HEK293T (cell line): ENCODE data around the gene UGT2B7.

ENCODE experiments used
- CTCF ChIA-PET: fragments of 350-600 bp; formaldehyde crosslinking; extraction: SDS; loops from one replicate; lab custom pipeline; 2021; ENCODE audit warnings: antibody characterized with exemption, inconsistent platforms; lab: Yijun Ruan, JAX
- POLR2A ChIA-PET: fragments of 350-600 bp; formaldehyde crosslinking; extraction: SDS; loops from one replicate; lab custom pipeline; 2020; ENCODE audit warnings: antibody characterized with exemption, inconsistent platforms; lab: Yijun Ruan, JAX
- DNase-seq: peaks from one replicate; pipeline ENCODE4 v3.0.0; 2012; ENCODE audit warnings: mixed read lengths; ENCODE audit errors: extremely low spot score
- ARNT ChIP-seq: fragments of 450-650 bp; IDR thresholded peaks from 2 replicates; pipeline ENCODE4 v1.6.1; 2017; ENCODE audit warnings: mild to moderate bottlenecking
- BHLHE40 ChIP-seq: fragments of 450-650 bp; IDR thresholded peaks from 2 replicates; pipeline ENCODE4 v1.6.1; 2016; ENCODE audit warnings: mild to moderate bottlenecking, moderate library complexity, borderline replicate concordance
- CTBP1 ChIP-seq: fragments of 450-650 bp; IDR thresholded peaks from 2 replicates; pipeline ENCODE4 v1.6.1; 2016; ENCODE audit warnings: borderline replicate concordance
- ELF4 ChIP-seq: fragments of 450-650 bp; IDR thresholded peaks from 2 replicates; pipeline ENCODE4 v1.6.1; 2017; ENCODE audit warnings: antibody characterized with exemption
- FOXA1 ChIP-seq: fragments of 450-650 bp; IDR thresholded peaks from 2 replicates; pipeline ENCODE4 v1.6.1; 2016; ENCODE audit warnings: mild to moderate bottlenecking
- FOXK2 ChIP-seq: fragments of 450-650 bp; IDR thresholded peaks from 2 replicates; pipeline ENCODE4 v1.6.1; 2016; ENCODE audit warnings: mild to moderate bottlenecking
- FOXM1 ChIP-seq: fragments of 450-650 bp; IDR thresholded peaks from 2 replicates; pipeline ENCODE4 v1.6.1; 2017; ENCODE audit warnings: mild to moderate bottlenecking, borderline replicate concordance
- HDGF ChIP-seq: fragments of 450-650 bp; IDR thresholded peaks from 2 replicates; pipeline ENCODE4 v1.6.1; 2017; ENCODE audit warnings: antibody characterized with exemption, borderline replicate concordance
- L3MBTL2 ChIP-seq: fragments of 450-650 bp; conservative IDR thresholded peaks from 2 replicates; pipeline ENCODE4 v1.6.1; 2016; ENCODE audit warnings: mild to moderate bottlenecking
- LEF1 ChIP-seq: fragments of 450-650 bp; IDR thresholded peaks from 2 replicates; pipeline ENCODE4 v1.6.1; 2017; ENCODE audit warnings: mild to moderate bottlenecking, borderline replicate concordance
- NFRKB ChIP-seq: fragments of 450-650 bp; IDR thresholded peaks from 2 replicates; pipeline ENCODE4 v1.6.1; 2016; ENCODE audit warnings: mild to moderate bottlenecking, moderate library complexity
- PKNOX1 ChIP-seq: fragments of 450-650 bp; IDR thresholded peaks from 2 replicates; pipeline ENCODE4 v1.6.1; 2016
- SP1 ChIP-seq: fragments of 450-650 bp; IDR thresholded peaks from 2 replicates; pipeline ENCODE4 v1.6.1; 2017
- SUZ12 ChIP-seq: fragments of 450-650 bp; IDR thresholded peaks from 2 replicates; pipeline ENCODE4 v1.6.1; 2016; ENCODE audit warnings: mild to moderate bottlenecking
- TARDBP ChIP-seq: fragments of 450-650 bp; IDR thresholded peaks from 2 replicates; pipeline ENCODE4 v1.6.1; 2016
- ZNF384 ChIP-seq: fragments of 450-650 bp; IDR thresholded peaks from 2 replicates; pipeline ENCODE4 v1.6.1; 2016

Gene UGT2B7

DNA sequence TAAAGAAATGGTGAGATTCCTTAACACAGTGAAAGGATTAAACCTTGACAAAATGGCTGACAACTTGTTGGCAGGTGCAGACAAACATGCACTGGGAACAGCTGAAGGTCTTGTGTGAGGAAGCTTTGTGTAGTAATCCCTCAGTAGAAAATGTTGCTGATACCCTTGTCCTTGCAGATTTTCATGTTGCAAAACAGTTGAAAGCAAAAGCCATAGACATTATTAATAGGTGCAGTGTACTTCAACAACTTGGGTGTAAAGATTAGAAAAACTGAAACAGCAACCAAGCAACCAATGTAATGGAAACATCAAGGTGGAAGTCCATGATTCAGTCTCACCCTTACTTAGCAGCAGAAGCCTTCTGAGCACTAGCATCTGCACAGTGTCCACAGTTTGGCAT lies 29.8 kb downstream of the UGT2B7 start:
- DNase-seq = no peak
- TF ChIP-seq SP1 (no peak), LEF1 (no peak), TARDBP (no peak), NFRKB (no peak), ELF4 (no peak), L3MBTL2 (no peak), SUZ12 (no peak), CTBP1 (no peak), FOXA1 (no peak)
- POLR2A ChIA-PET = no interaction called here
- CTCF ChIA-PET = no interaction called here

- DNase-seq = no peak
- TF ChIP-seq ZNF384 (no peak), SUZ12 (no peak), CTBP1 (no peak), FOXM1 (no peak), FOXK2 (no peak), FOXA1 (no peak), PKNOX1 (no peak), HDGF (no peak), ARNT (no peak), BHLHE40 (no peak), ELF4 (no peak), LEF1 (no peak)
- POLR2A ChIA-PET = no interaction called here
- CTCF ChIA-PET = no interaction called here
Observed at GRCh38 chr4:69133993-69134392, 37.7 kb downstream of the UGT2B7 start.

DNA sequence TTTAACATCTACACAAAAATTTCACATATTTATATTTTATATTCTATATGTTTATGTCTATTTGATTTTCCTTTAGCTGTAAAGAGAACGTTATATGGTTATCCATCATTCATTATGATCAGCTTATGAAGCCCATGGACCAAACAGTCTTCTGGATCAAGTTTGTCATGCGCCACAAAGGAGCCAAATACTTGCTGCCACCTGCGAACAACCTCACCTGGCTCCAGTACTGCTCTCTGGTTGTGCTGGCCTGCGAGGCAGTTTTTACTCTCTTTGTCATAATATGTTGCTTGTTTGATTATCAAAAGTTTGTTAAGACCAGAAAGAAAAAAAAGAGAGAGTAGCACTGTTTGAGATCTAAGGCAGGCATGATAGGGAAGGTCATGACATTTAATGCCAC lies 38.2 kb downstream of the UGT2B7 start:
- DNase-seq = no peak
- POLR2A ChIA-PET = no interaction called here
- TF ChIP-seq BHLHE40 (no peak), ELF4 (no peak), ARNT (no peak), FOXK2 (no peak), SUZ12 (no peak), PKNOX1 (no peak), ZNF384 (no peak)
- CTCF ChIA-PET = no interaction called here

DNA sequence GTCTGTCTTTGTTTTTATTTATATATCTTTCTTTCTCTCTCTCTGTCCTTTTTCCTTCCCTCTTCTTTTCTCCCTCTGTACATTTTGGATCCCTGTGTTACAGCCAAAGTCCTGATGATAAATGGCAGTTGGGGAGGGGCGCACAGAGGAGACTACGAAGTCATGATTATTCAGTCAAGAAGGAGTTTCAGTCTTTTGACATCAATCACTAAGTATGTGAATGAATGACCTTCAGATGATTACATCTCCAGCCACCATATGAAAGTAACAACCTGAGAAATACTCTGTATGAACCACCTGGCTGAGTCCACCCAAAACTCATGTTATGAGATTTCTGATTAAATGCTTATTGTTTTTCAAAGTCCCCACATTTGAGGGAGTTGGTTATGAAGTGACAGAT lies 45.0 kb downstream of the UGT2B7 start:
- ChIA-PET CTCF (no interaction called here), POLR2A (no interaction called here)
- TF ChIP-seq CTBP1 = no peak
- TF ChIP-seq FOXA1 = no peak
- TF ChIP-seq PKNOX1 = no peak
- no peak for TF ChIP-seq FOXK2
- no peak for TF ChIP-seq SUZ12
- no peak for TF ChIP-seq NFRKB
- no peak for TF ChIP-seq ZNF384
- no peak for TF ChIP-seq ARNT
- no peak for DNase-seq

- POLR2A ChIA-PET = no interaction called here
- CTCF ChIA-PET = no interaction called here
- DNase-seq = no peak
- no peak for TF ChIP-seq PKNOX1
- no peak for TF ChIP-seq ARNT
- TF ChIP-seq FOXK2 = no peak
- TF ChIP-seq FOXA1 = no peak
- TF ChIP-seq SUZ12 = no peak
- TF ChIP-seq BHLHE40 = no peak
- no peak for TF ChIP-seq L3MBTL2
- no peak for TF ChIP-seq ELF4
Observed at GRCh38 chr4:69147334-69147733, 51.1 kb downstream of the UGT2B7 start.

GRCh38 chr4:69154021-69154420 lies 57.7 kb downstream of the UGT2B7 start:
- DNase-seq = no peak
- ChIA-PET POLR2A (no interaction called here), CTCF (no interaction called here)
- no peak for TF ChIP-seq SUZ12
- no peak for TF ChIP-seq LEF1
- TF ChIP-seq FOXM1 = no peak
- no peak for TF ChIP-seq ELF4
- TF ChIP-seq NFRKB = no peak
- no peak for TF ChIP-seq ZNF384
- no peak for TF ChIP-seq FOXA1
- TF ChIP-seq ARNT = no peak

GRCh38 chr4:69156913-69157312 lies 60.6 kb downstream of the UGT2B7 start:
- CTCF ChIA-PET = no interaction called here
- POLR2A ChIA-PET = no interaction called here
- DNase-seq = peak; percentile 9
- TF ChIP-seq FOXM1 (no peak), HDGF (no peak), ZNF384 (no peak), FOXK2 (no peak), ELF4 (no peak), FOXA1 (no peak), CTBP1 (no peak), BHLHE40 (no peak), ARNT (no peak), L3MBTL2 (no peak), NFRKB (no peak), PKNOX1 (no peak), TARDBP (no peak), LEF1 (no peak), SUZ12 (no peak)
